ENCODE measurements around the gene CUX1.

GRCh38 chr7:101947899-101948298, 130.5 kb downstream of the CUX1 start:
- TF ChIP-seq PHF20 (CRISPR knock-in tag; IDR thresholded peaks at IDR 0.05) (no peak), ZNF766 (CRISPR knock-in tag; IDR thresholded peaks at IDR 0.05; ENCODE audit: borderline replicate concordance) (no peak), NFRKB (IDR thresholded peaks at IDR 0.05) (no peak), RFX5 (IDR thresholded peaks at IDR 0.05; ENCODE audit: low read depth, low read length) (no peak), SIN3A (IDR thresholded peaks at IDR 0.05; ENCODE audit: borderline replicate concordance, low read depth, low read length) (no peak), EZH2 (conservative IDR thresholded peaks at IDR 0.05; ENCODE audit: low read depth, low read length) (no peak), NFYB (CRISPR knock-in tag; IDR thresholded peaks at IDR 0.05) (no peak)
